Muscle layer of duodenum (tissue), 2 donors: ENCODE data around the gene PAPOLG.

ENCODE experiments used
- H3K27ac ChIP-seq: one replicate; pipeline ENCODE4 v1.7.0; 2013; ENCODE audit warnings: mild to moderate bottlenecking, low read length
- H3K27me3 ChIP-seq: one replicate; pipeline ENCODE4 v1.7.0; 2013; ENCODE audit warnings: low read depth, mild to moderate bottlenecking, control low read depth, low read length
- H3K36me3 ChIP-seq, 2 donors: one replicate each; pipeline ENCODE4 v1.7.0; 2013; ENCODE audit warnings: low read length in 2 of 2, control low read depth in 1 of 2, mild to moderate bottlenecking in 1 of 2; ENCODE audit not compliant: insufficient read depth in 2 of 2, control insufficient read depth in 1 of 2
- H3K4me1 ChIP-seq, 2 donors: one replicate each; pipeline ENCODE4 v1.7.0; 2013; ENCODE audit warnings: low read length in 2 of 2, mild to moderate bottlenecking in 2 of 2, control low read depth in 1 of 2, moderate library complexity in 1 of 2; ENCODE audit not compliant: insufficient read depth in 2 of 2, control insufficient read depth in 1 of 2
- H3K4me3 ChIP-seq, 2 donors: one replicate each; pipeline ENCODE4 v1.7.0; 2013; ENCODE audit warnings: low read length in 2 of 2, low read depth in 1 of 2, mild to moderate bottlenecking in 1 of 2
- H3K9me3 ChIP-seq, 2 donors: one replicate each; pipeline ENCODE4 v1.7.0; 2013; ENCODE audit warnings: low read length in 2 of 2, control low read depth in 1 of 2, mild to moderate bottlenecking in 1 of 2; ENCODE audit not compliant: control insufficient read depth in 1 of 2
- donor health status: healthy.

PAPOLG gene

DNA sequence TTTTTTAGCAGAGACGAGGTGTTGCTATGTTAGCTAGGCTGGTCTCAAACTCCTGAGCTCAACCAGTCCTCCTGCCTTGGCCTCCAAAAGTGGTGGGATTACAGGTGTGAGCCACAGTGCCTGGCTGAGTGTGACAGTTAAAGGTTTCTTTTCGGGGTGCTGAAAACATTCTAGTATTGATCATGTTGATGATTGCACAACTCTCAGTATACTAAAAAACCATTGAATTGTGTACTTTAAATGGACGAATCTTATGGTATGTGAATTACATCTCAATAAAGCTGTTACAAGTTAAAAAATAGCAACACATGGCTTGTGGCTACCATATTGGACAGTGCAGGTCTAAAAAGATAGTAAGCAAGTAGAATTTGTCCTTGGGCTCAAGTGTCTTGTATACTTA is 22.3 kb downstream of the PAPOLG start:
- H3K9me3 ChIP-seq, result no peaks in the 10 kb centered on the region
- H3K4me3 ChIP-seq, result no peak overlapping the region
- peaks cover 39 to 56% of the 10 kb centered on the region in 2 donors for H3K36me3 ChIP-seq
- H3K27ac ChIP-seq, result no peak overlapping the region
- H3K4me1 ChIP-seq, result no peaks in the 10 kb centered on the region
- H3K27me3 ChIP-seq, result no peaks in the 10 kb centered on the region

DNA sequence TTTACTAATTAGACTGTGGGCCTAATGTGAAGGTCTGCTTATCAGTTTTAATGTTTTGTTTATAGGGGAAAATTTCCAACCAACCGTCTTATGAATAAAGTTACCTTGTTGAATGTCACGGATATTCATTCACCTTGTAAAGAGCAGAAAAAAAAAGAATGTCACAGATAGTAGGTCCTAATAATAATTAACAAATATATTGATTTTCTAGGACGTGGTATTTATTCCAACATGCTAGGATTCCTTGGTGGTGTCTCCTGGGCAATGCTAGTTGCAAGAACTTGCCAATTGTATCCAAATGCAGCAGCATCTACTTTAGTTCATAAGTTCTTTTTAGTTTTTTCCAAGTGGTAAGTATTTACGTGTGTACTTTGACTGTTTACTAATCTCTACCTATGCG is 23.4 kb downstream of the PAPOLG start:
- Histone ChIP-seq H3K4me1 (no peaks in the 10 kb centered on the region), H3K9me3 (no peaks in the 10 kb centered on the region), H3K27ac (no peak overlapping the region), H3K36me3 (peaks cover 40 to 57% of the 10 kb centered on the region in 2 donors), H3K27me3 (no peaks in the 10 kb centered on the region), H3K4me3 (no peak overlapping the region)

DNA sequence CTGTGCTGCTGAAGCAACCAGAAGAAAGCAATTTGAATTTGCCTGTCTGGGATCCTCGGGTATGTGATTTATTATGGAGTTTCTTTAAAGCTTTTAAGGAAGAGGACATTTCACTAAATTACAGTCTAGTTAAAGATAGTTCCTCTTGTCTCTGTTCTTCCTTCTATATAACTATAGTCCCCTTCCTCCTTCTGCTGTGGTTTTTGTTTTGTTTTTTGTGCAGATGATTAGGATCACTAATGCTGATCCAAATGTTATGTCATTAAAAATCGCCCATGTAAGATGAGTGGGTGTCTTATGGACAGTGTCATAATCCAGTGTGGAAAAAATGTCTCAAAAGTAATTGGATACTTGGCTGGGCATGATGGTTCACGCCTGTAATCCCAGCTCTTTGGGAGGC is 24.7 kb downstream of the PAPOLG start:
- Histone ChIP-seq H3K27ac (no peak overlapping the region), H3K4me3 (no peak overlapping the region), H3K4me1 (no peaks in the 10 kb centered on the region), H3K27me3 (no peaks in the 10 kb centered on the region), H3K9me3 (no peaks in the 10 kb centered on the region), H3K36me3 (peaks cover 35 to 57% of the 10 kb centered on the region in 2 donors)

DNA sequence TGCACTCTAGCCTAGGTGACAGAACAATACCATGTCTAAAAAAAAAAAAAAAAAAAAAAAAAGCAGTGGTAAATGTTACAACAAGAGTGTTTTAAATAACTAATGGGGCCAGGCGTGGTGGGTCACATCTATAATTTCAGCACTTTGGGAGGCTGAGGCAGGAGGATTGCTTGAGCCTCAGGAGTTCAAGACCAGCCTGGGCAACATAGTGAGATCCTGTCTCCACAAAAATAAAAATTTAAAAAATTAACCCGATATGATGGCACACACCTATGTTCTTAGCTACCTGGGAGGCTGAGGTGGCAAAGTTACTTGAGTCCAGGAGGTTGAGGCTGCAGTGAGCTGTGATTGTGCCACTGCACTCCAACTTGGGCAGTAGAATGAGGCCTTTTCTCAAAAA is 37.1 kb downstream of the PAPOLG start:
- H3K9me3 ChIP-seq, result no peaks in the 10 kb centered on the region
- H3K4me1 ChIP-seq, result no peaks in the 10 kb centered on the region
- no peak overlapping the region for H3K4me3 ChIP-seq
- H3K27me3 ChIP-seq, result no peaks in the 10 kb centered on the region
- no peak overlapping the region for H3K27ac ChIP-seq
- peaks cover 33 to 73% of the 10 kb centered on the region in 2 donors for H3K36me3 ChIP-seq

- Histone ChIP-seq H3K27ac (no peak overlapping the region), H3K4me3 (no peak overlapping the region), H3K27me3 (no peaks in the 10 kb centered on the region), H3K4me1 (no peaks in the 10 kb centered on the region), H3K9me3 (no peaks in the 10 kb centered on the region), H3K36me3 (peaks cover 41 to 76% of the 10 kb centered on the region in 2 donors)
Measured at GRCh38 chr2:60794271-60794863, 38.3 kb downstream of the PAPOLG start.

- Histone ChIP-seq H3K9me3 (no peaks in the 10 kb centered on the region), H3K27me3 (no peaks in the 10 kb centered on the region), H3K36me3 (peaks cover 47 to 70% of the 10 kb centered on the region in 2 donors), H3K27ac (no peak overlapping the region), H3K4me3 (no peak overlapping the region), H3K4me1 (no peaks in the 10 kb centered on the region)
Measured at GRCh38 chr2:60796573-60797509, 40.8 kb downstream of the PAPOLG start.

DNA sequence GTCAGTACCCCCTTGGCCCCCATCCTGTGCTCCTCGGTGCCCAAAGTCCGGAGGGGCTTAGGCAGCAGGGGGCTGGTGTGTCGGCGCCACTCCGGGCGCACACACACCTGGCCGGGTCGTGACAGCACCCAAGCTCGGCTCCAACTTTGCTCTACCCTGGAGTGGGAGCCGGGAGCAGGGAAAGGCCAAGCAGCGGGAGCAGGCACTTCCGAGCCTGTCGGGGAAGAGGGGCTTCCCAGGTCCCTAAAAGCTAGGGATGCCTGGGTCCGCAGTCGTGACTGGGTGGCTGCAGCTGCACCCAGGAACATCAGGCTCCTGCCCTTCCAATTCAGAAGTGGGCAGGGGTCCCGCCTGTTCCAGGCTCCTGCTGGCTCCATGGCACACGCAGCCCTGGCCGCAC is 48.4 kb downstream of the PAPOLG start:
- Histone ChIP-seq H3K36me3 (peaks cover 19 to 23% of the 10 kb centered on the region in 2 donors), H3K27me3 (no peaks in the 10 kb centered on the region), H3K4me1 (no peaks in the 10 kb centered on the region), H3K27ac (no peak overlapping the region), H3K9me3 (no peaks in the 10 kb centered on the region), H3K4me3 (no peak overlapping the region)

DNA sequence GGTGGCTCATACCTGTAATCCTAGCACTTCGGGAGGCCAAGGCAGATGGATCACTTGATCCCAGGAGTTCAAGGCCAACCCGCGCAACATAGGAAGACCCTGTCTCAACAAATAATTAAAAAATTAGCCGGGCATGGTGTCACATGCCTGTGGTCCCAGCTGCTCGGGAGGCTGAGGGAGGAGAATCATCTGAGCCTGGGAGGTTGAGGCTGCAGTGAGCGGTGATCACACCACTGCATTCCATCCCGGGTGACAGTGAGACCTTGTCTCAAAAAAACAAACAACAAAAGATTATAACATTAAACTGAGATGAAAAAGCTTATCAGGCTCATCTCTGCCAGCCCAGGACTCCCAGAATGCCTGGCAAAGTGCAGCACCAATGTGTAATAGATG is 50.5 kb downstream of the PAPOLG start:
- no peak overlapping the region for H3K4me3 ChIP-seq
- H3K27ac ChIP-seq, result no peak overlapping the region
- peaks cover 12 to 13% of the 10 kb centered on the region in 2 donors for H3K36me3 ChIP-seq
- no peaks in the 10 kb centered on the region for H3K4me1 ChIP-seq
- no peaks in the 10 kb centered on the region for H3K9me3 ChIP-seq
- no peaks in the 10 kb centered on the region for H3K27me3 ChIP-seq

GRCh38 chr2:60806988-60807681 is 51.1 kb downstream of the PAPOLG start:
- Histone ChIP-seq H3K27me3 (no peaks in the 10 kb centered on the region), H3K4me1 (no peaks in the 10 kb centered on the region), H3K9me3 (no peaks in the 10 kb centered on the region), H3K4me3 (no peak overlapping the region), H3K27ac (no peak overlapping the region), H3K36me3 (peaks cover 7 to 12% of the 10 kb centered on the region in 2 donors)

- no peak overlapping the region for H3K4me3 ChIP-seq
- no peaks in the 10 kb centered on the region for H3K9me3 ChIP-seq
- H3K36me3 ChIP-seq, result peaks cover 0 to 4% of the 10 kb centered on the region in 2 donors
- H3K27ac ChIP-seq, result no peak overlapping the region
- H3K27me3 ChIP-seq, result no peaks in the 10 kb centered on the region
- no peaks in the 10 kb centered on the region for H3K4me1 ChIP-seq
Measured at GRCh38 chr2:60808330-60808801, 52.3 kb downstream of the PAPOLG start.
